GM19372 (cell line): ENCODE results near the gene TTPAL.

Source experiments
- ATAC-seq: cut with Tn5 transposase; IDR thresholded peaks from one replicate; pipeline ENCODE4 v1.9.1; 2021; ENCODE audit warnings: mild to moderate bottlenecking, low read depth, moderate library complexity; ENCODE audit not compliant: unreplicated experiment

Gene TTPAL

DNA sequence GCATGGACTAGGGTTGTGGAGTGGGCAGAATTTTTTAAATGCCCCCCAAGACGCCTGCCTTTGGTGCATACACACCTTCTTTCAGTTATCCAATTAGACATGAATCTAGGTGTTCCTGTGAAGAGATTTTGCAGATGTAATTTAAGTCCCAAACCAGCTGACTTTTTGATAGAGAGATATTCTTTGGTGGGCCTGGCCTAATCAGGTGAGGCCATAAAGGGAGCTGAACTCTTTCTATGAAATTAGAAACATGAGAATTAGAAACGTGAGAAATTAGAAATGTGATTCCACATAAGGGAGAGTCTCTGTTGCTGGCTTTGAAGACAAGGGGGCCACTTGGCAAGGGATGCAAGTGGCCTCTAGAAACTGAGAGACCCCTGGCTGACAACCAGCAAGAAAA lies 36.4 kb upstream of the TTPAL start:
- ATAC-seq = no peak

DNA sequence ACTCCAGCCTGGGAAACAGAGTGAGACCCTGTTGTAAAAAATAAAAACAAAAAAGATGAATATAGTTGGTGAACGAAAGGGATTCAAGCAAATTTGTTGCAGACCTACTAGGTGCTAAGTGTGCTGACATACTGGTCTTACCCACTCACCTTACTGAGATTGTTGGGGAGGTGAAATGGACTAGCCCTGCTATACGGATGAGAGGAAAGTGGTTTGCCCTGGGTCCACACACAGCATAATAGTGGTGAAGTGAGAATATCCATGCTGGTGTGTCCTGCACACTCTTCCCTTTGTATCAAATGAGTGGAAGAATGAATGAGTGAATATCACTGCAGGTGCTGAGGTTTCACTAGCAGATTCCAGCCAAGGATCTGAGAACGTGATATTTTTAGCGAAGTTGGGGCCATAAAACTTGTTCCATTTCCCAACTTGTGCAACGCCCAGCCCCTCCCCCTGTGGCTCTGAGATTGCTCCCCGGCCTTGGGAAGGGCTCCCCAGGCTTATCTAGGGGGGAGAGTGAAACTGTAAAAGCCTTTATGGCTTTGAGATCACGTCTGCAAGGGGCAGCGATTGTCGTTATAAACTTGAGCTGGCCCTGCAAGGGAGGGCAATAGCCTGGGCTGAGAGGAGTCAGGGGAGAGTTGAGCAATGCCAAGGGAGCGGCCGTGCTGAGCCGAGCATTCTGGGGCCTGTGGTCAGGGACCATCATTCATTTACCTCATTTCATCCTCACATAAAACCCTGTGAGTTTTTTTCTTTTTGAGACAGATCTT lies 33.2 kb upstream of the TTPAL start:
- no peak for ATAC-seq

DNA sequence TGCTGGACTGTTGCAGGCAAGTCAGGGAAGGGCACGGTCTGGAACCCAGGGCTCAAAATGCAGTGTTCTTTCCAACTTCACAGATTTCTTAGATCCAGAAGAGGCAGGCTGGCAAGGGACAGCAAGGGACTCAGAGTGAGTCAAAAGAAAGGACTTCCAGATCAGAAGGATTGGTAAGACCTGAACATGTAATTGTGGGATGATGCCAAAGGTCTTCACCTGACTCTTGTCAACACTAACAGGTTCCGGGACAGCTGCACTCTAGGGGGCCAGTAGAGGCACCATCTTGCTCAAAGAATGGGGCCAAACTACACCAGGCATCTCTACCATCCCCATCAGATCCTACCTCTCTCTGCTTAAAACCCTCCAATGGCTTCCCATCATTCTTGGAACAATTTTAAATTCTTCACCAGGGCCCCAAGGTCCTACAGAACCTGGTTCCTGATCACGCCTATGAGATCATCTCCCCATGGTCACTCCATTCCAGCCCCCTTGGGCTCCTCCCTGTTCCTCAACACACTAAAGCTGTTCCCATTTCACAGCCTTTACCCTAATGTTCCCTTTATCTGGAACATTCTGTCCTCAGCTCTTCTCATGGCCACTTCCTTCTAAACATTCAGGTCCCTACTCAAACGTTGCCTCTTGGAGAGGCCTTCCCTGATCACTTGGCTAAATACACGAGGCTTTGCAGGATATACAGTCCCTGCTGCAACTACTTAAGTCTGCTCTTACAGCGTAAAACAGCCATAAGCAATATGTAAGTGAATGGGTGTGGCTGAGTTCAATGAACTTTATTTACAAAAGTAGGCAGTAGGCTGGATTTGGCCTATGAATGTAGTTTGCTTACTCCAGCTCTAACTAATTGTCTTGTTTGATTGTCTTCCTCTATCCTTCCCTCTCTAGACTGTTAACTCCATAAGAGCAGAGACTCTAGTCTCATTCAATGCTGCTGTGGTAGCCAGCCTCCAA lies 29.6 kb upstream of the TTPAL start:
- ATAC-seq = no peak

DNA sequence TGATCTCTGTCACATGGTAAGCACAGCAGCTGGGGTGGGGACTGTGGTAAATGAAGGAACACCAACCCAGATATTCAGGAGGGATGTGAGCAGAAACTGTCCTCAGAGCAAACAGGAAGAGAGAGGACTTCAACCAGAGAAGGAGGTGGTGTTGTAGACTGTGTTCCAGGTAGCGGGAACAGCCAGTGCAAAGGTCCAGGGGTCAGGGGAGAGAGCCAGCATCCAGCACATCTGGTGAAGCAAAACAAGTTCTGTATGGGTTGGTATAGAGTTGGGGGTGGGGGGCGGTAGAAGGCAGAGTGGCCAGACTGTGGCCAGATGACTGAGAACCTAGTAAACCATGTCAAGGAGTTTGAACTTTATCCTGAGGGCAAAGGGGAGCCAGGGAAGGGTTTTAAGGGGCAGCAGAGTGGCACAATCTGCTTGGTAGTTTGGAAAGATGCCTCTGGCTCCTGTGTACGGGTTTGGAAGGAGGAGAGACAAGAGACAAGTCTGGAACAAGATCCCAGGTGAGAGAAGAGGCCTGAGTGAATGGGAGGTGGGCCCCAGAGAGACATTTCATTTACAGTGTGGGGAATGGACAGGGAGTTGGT lies 27.8 kb upstream of the TTPAL start:
- no peak for ATAC-seq

DNA sequence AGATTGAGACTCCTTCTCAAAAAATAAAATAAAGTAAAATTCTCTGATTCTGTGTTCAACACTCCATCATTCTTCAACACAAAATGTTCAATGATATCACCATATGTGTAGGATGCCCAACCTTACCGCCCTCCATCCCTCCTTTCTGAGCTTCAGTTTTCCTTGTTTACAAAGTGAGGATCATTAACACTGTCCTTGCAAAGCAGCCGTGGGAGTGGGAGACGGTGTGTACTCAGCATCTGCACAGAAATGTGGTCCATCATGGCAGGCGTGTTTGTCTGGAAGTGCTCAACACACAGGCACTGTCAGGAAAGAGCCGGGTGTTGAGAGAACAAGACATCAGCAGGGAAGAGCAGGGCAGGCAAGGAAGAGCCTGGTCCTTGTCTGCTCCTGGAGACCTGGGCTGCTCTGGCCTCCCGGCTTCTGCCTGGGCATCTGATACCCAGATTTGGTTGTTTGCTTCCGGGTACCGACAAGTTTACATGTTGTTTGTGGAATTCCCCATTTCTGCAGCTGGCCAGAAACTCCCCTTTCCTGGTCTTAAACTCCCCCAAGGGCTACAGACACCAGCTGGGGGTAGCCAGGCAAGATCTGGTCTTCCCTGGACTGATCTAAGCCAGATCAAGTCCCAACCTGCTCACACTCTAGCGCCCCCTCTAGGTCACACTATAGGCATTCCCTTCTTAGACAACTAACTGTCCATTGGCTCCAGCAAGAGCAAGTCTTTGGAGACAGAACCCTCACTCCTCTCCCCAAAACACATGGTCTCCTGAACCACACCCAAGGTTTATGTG lies 26.7 kb upstream of the TTPAL start:
- peak; percentile 67 for ATAC-seq

DNA sequence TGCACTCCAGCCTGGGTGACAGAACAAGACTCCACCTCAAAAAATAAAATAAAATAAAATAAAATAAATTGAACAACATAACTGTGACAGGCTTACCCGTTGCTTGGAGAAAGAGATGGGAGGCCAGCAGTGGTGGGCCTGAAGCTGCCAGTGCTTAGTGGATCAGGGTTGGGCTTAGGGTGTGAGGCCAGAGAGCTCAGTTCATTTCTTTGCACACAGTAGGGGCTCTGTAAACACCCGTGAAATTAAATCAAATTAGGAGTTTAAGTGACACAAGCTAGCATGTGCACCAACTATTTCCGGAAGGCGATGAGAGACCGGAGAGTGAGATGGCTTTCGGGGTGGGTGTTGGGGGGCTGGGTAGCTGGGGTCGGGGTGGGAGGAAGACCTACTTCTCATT lies 25.8 kb upstream of the TTPAL start:
- ATAC-seq = no peak

DNA sequence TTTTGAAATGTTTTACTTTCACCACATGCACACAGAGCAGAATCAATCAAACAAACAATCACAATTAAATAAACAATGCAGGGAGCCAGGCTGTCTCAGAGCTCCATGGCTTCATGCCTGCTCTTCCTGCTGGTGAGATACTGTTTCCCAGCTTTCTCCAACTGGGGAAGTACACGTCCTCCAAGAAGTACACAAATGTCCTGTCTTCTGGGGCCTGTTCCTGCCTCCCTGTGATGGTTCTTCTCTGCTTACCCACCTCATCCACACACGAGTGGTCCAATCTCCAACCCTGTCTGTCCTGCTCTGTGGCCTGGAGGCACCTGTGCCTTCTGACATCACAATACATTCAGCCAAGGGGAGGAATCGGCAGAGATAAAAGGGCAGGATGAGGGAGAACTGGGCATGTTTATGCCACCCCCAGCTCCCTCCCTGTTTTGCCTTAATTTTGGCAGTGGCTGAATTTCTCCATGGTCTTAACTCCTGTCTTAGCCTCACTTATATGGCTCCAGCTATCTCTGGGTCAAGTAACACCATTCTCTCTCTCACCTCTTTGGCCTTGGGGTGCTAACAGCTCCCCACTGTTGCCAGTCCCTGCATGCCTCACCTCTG lies 25.3 kb upstream of the TTPAL start:
- no peak for ATAC-seq

DNA sequence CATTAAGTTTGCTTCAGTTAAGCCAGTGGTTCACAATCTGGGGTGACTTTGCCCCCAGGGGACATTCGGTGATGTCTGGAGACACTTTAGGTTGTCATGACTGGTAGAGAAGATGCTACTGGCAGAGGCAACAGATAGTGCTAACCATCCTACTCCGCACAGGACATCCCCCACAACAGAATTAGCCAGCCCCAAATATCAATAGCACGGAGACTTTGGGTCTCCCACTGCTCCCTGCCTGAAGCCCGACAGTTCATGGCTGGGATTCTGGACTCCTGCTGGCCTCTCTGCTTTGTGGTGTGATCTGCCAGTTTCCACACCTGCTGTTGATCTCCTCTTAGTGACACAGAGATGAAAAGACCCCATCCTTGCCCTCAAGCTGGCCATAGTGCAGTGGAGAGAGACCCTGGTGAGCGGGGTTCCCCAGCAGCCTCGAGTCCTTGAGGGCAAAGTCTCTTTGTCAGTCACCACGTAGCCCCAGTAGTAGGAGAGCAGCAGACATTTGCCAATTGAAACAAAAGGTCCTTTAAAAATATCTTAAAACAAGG lies 24.7 kb upstream of the TTPAL start:
- no peak for ATAC-seq

DNA sequence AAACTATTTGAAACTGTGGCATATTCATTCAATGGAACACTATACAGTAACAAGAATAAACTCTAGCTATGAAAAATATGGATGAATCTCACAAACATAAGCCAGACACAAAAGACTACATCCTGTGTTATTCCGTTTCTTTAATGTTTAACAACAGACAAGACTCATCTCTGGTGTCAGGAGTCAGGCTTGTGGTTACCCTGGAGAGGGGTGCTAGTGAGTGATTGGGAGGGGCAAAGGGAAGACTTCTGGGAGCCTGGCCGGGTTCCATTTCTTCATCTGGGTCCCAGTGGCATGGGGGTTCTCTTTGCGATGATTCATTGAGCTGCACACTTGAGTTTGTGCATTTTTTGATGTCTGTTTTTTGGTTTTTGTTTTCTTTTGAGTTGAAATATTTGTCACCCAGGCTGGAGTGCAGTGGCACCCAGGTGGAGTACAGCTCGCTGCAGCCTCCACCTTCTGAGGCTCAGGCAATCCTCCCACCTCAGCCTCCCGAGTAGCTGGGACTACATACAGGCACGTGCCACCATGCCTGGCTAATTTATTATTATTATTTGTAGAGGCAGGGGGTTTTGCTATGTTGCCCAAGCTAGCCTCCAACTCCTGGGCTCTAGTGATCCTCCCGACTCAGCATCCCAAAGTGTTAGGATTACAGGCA lies 21.2 kb upstream of the TTPAL start:
- no peak for ATAC-seq

DNA sequence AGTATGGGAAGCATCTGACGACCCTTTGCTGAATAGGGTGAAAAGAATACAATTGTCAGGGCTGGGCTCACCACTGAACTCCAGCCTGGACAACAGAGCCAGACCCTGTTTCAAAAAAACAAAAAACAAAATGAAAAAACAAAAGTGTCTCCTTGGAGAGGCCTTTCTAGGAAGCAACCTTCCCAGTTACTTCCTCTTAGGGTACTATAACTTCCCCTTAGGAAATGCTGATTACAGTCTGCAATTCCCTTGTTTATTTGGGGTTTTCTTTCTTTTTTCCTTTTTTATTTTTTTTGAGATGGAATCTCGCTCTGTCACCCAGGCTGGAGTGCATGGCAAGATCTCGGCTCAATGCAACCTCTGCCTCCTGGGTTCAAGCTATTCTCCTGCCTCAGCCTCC lies 20.5 kb upstream of the TTPAL start:
- no peak for ATAC-seq

DNA sequence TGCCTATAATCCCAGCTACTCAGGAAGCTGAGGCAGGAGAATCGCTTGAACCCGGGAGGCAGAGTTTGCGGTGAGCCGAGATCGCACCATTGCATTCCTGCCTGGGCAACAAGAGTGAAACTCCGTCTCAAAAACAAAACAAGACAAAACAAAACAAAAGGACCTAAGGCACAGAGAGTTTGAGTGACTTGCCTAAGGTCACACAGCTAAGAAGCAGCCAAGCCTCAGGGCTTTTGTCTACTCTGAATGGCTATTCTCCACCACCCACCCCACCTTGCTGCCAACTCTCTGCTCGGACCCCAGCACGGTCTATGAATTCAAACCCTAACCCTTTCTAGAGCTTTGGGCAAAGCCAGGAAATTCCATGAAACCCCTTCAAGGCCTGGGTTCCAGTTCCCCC lies 19.1 kb upstream of the TTPAL start:
- no peak for ATAC-seq

DNA sequence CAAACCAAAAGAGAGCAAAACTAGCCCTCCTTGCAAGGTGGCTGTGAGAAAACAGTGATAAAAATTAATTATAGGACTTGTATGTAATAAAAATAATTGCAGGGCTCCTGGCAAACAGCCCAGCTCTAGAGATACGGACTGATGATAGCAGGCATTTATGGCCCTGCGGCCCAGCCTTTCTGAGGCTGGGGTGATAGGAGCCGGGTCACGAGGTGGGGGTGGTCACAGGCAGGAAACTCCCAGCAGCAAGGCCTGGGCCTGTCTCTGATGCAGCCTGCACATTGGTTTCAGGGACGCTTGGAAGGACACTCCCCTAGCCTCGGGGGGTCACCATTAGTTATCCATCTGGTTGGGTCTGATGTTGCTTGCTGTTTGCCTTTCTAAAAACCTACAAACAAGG lies 18.7 kb upstream of the TTPAL start:
- no peak for ATAC-seq

DNA sequence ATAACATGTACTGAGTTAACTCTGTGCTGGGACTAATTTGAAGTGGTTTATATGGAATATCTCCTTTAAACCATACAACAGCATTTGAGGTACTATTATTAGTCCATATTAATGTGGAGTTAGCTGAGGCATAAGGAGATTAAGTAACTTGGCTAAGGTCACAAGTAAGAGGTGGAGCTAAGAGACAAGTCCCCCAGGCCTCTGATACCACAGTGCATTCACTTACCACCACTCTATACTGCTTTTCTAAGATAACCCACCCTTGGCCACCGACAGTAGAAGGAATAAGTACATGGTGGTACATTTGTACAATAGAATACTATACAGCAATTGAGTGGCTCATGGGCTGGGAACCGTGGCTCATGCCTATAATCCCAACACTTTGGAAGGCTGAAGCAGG lies 16.4 kb upstream of the TTPAL start:
- no peak for ATAC-seq

DNA sequence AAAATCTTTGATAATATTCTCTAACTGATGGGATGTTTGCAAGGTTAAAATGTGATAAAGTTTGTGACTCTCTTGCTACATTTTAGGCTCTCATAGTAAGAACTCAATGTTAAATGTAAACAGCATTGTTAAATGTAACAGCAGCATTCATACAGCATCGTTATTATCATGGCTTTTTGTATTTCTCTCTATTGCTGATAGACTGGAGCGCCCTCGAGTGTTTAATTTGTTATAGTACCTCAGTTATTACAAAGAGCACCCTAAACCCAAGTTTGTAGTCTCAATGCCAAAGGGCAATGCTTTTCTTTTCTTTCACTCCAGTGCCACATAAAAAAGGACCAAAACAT lies 14.9 kb upstream of the TTPAL start:
- ATAC-seq = no peak

DNA sequence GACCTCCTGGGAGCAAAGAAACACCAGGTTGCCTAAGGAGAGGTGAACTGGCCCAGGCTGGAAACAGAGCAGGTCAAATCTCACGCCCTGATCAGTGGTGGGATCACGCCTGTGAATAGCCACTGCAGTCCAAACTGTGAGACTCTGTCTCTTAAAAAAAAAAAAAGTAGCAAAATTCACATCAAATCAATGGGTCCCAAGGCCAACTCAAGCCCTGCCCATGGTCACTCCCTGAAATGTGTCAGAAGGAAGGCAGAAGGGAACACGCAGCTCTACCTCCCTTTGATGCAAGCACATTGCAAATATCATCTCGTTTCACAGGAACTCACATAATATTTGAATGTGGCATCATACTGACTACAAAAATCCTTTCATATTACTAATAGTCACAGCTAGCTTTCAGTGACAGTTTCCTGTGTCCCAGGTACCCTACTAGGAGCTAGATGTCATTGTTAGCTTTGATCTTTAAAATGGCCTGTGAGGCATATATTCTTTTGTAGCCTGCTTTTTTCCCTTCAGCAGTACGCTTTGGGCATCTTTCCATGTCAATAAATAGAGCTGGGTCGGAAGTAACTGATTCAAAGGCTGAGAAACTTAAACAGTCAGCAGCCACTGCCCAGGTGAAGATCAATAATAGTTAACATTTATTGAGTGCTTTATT lies 14.4 kb upstream of the TTPAL start:
- no peak for ATAC-seq

DNA sequence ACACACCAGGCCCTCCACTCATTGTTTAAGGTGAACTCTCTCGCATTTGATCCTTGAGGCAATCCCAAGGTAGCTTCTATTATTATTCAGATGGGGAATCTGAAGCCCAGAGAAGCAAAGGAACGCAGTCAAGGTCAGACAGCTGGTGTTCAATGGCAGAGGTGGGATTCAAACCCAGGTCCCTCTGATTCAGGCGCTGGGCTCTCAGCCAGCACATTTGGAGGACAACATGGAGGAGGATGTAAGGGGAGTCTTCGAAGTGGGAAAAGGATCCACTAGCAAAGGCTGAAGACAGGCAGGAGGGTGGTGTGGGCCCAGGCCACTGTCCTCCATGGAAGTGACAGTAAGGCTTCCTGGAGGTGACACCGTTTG lies 13.9 kb upstream of the TTPAL start:
- ATAC-seq = no peak

DNA sequence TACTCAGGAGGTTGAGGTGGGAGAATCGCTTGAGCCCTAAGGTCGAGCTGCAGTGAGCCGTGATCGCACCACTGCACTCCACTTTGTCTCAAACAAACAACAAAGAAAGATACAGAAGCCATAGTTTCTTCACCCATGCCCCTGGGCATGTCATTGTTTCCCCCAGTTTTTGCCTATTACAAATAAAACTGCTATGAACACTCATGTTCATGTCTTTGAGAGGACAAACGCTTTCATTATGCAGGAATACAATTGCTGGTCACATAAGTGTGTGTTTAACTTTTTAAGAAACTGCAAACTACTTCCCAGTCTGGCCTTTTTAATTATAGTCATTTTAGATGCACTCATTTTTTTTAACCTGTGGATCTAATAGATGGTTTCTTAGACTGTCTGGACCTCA lies 12.2 kb upstream of the TTPAL start:
- no peak for ATAC-seq

DNA sequence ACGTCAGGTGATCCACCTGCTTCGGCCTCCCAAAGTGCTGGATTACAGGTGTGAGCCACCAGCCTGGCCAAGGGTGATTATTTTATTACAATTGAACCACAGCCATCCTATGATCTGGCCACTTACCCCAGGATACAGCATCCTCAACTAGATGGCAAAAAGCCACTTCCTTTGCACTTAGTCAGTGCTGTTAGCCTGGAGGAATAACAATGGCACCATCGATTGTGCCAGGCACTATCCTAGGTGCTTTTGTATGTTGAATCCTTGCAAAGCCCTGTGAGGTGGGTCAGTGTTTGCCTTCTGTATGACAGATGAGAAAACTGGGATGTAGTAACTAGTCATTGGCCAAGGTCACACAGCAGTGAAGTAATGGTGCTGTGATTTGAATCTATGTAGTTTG lies 11.2 kb upstream of the TTPAL start:
- ATAC-seq = no peak

DNA sequence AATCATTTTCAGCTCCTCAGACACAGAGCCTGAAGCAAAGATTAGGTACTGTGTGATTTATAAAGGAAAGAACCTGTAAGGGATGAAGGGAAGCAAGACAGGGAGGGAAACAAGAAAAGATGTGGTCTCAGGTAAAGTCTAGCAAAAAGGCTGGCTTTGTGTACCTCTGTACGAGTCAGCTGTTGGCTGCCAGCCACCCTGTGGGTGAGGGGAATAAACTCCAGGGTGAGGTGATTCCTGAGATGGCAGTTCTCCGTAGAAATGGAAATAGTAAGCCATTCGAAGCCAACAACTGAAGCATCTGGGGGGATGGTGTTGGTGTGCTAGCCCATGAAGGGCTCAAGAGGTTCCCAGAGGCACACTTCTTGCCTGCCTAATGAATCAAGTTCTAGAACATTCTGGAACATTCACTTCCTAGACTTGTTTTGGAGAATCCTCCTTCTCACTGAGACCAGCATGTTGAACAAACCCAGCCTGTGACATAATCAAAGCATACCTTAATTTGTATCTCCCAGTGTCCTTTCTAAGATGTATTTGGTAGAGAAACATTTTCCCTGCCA lies 10.6 kb upstream of the TTPAL start:
- no peak for ATAC-seq
